KBM-7 (cell line): ENCODE data around the gene OR13C9.
"Not testable (repeated sequence)": the region's sequence is repeated elsewhere in the genome, so short reads cannot be mapped to it uniquely, and the experiment has no call there.

Source experiments
- DNase-seq: peaks from one replicate; pipeline ENCODE4 v3.0.0-alpha.2; 2015
- in situ Hi-C: fragments of 300-500 bp; cut with MboI; formaldehyde crosslinking; loops from 2 replicates; pipeline ENCODE4 v1.14.3; 2020; ENCODE audit warnings: low sequenced_read_pairs, low pct_unique_long_range_greater_than_20kb, mixed read lengths

The OR13C9 gene, protein sequence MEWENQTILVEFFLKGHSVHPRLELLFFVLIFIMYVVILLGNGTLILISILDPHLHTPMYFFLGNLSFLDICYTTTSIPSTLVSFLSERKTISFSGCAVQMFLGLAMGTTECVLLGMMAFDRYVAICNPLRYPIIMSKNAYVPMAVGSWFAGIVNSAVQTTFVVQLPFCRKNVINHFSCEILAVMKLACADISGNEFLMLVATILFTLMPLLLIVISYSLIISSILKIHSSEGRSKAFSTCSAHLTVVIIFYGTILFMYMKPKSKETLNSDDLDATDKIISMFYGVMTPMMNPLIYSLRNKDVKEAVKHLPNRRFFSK

DNA sequence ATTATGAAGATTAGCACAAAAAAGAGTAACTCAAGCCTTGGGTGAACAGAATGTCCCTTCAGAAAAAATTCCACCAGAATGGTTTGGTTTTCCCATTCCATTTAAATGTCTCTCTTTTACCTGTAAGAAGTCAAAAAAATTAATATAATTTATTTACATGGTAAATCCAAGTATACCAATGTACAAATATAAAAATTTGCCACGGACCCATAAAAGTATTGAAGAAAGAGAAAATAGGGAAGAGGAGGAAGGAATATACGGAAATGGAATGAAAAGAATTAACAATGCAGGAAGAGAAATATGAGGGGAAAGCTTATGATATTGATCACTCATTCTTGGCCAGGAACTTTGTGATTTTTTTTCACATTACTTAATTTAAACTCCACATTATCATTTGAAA is at the start of gene OR13C9:
TSS of gene OR13C9 (minus strand) at position 101 of the 400 bp plus-strand sequence. CDS start at position 101, 0 bp downstream.
- in situ Hi-C loops = no loop called here

DNA sequence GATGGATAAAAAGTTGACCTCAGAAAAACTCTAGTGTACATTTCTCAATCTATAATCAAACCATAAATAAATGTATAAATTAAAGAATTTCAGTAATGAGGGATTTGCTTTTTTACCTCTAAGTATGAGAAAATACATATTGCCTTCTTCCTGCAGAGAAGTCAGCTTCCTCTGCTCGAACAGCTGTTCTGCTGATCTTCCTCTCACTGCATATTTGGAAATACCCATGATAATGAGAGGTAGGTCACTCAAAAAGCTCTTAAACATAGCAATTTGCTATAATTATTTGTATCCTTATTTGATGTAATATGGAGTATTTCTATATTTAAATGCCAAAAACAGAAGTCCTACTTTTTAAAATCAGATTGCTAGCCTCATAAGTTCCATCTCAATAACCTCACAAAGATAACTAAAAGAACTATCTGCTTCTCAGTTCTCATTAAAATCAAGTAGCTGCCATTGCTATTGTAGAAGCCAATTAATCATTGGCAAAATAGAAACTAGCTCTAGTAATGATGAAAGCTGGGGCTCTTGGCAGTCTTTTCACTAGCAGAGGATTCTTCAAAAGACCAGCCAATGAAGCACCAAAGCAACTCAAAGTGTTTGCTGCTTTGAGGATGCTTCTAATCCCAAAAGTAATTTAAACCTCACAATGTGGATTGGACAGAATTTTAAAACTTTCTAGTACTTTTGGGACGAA is 40.6 kb upstream of the OR13C9 start:
- DNase-seq = no peak
- in situ Hi-C loops = no loop called here

More for the DNA sequence above, at the start of gene OR13C9:
- no peak for DNase-seq

DNA sequence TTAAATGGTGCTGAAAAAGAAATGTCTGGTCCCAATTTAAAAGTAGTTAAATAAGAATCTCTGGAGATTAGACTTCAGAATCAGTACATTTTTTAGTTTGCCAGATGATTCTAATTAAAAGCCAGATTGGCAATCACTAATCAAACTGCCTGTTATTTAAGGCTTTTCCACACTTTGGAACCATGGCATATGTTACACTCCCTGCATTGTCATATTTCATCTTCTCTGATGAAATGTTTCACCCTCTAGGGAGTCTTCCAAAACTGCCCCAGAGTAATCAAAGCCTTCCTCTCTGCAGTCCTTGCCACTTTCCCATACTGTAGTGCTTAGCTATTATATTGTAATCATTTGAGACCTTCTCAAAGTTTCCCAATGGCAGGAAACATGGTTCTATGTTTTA is 17.5 kb upstream of the OR13C9 start:
- in situ Hi-C loops = no loop called here
- no peak for DNase-seq

DNA sequence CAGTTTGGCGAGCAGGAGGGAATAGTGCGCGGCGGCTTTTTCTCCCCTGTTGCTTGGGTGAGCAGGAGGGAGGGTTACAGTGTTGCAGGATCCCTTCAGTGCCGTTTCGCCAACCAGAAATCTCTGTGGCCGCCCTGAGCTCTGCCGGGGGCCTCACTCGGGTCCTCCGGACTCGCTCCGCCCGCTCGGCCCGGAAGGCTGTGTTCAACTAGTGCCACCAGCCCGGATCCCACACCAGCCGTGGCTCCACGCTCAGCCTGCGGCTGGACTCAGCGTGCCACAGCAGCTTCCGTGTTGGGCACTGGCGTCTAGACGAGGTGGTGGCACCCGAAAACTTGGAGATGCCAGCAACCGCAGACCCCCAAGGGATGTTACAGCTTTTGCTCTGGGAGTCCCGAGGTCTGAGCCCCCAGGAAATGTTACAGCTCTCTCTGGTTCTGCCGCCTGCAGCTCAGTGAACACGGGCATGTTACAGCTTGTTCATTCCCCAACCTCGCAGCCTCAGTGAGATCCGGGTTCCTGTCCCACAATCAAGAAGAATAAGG is 16.0 kb upstream of the OR13C9 start:
- in situ Hi-C loops = no loop called here
- no peak for DNase-seq

DNA sequence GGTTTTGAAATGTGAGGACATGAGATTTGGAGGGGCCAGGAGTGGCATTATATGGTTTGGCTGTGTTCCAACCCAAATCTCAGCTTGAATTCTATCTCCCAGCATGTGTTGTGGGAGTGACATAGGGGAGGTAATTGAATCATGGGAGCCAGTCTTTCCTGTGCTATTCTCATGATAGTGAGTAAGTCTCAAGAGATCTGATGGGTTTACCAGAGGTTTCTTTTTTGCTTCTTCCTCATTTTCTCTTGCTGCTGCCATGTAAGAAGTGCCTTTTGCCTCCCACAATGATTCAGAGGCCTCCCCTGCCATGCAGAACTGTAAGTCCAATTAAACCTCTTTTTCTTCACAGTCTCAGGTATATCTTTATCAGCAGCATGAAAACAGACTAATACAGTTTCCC is 8.0 kb upstream of the OR13C9 start:
- in situ Hi-C loops = not testable (repeated sequence)
- DNase-seq = peak; percentile 1

DNA sequence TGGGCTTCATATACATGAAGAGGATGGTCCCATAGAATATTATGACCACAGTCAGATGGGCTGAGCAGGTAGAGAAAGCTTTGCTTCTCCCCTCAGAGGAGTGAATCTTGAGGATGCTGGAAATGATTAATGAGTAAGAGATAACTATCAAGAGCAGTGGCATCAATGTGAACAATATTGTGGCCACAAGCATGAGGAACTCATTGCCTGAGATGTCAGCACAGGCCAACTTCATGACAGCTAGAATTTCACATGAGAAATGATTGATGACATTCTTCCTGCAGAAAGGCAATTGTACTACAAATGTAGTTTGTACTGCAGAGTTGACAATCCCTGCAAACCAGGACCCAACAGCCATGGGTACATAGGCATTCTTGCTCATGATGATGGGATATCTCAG is 586 bp downstream of the OR13C9 start:
- DNase-seq = no peak
- in situ Hi-C loops = no loop called here

DNA sequence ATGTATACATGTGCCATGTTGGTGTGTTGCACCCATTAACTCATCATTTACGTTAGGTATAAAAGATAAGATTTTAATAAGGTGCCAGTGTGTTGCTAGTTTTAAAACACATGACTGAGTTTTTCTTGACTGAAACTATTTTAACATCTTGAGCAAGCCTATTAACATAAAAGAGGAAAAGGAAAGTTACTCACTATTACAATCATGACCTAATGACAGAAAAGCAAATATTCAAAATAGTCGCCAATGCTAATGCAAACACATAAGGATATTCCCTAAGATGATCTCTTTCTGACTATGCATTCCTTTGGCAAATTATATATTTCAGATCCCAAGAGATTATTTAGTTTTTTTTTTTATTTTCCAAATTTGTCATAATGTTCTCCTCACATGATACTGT is 6.8 kb downstream of the OR13C9 start:
- in situ Hi-C loops = no loop called here
- no peak for DNase-seq

DNA sequence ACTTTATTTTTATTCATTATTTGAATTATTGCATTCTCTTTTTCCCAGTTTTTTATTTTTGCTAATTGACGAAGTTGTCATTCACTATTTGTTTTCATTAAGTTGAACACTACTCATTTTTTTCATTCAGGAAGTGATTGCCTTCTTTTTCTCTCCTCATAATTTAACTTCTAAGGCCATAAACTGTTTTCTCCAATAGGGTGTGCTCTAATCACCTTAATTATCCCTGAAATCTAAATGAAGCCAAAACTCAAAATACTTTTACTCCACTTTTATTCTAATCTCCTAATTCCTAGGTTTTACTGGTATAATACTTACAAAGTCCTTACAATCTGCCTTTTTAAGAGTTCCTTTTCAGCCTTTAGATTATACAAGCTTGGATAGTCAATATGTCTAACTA is 9.7 kb downstream of the OR13C9 start:
- DNase-seq = peak; percentile 7
- in situ Hi-C loops = no loop called here

DNA sequence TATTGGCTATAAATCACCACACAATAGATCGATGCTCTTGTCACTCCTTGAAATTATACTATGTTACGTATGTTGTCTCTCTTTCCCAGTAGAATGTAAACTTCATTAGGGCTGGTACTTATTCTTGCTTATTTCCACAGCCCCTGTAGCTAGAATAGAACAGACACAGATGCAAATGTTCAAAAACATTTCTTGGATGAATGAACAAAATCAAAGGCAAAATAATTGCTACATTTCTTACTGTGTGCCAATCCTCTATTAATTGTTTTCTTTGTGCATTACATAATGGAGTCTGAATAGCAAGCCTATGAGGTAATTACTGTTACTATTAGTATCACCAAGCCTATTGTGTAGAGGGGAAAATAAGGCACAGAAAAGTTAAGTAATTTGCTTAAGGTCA is 11.9 kb downstream of the OR13C9 start:
- DNase-seq = no peak

DNA sequence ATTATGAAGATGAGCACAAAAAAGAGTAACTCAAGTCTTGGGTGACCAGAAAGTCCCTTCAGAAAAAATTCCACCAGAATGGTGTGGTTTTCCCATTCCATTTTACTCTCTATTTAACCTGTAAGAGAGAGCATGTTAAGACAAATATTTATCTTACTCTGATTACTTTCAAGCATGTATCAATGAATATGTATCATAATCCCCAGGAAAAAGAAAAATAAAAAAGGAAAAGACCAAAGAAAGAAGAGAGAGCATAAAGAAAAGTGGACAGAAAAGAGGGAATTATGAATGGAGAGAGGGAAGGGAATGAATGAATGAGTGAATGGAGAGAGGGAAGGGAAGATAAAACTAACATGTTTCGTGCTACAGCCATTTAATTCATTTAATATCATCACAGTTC is 12.5 kb downstream of the OR13C9 start, which contains the start of gene OR13C2:
TSS of gene OR13C2 (minus strand) at position 101 of the 400 bp plus-strand sequence. CDS start at position 101, 0 bp downstream.
- in situ Hi-C loops, DNase-seq: not testable (repeated sequence)

More for the DNA sequence above, 11.9 kb downstream of the OR13C9 start:
- in situ Hi-C loops = no loop called here

DNA sequence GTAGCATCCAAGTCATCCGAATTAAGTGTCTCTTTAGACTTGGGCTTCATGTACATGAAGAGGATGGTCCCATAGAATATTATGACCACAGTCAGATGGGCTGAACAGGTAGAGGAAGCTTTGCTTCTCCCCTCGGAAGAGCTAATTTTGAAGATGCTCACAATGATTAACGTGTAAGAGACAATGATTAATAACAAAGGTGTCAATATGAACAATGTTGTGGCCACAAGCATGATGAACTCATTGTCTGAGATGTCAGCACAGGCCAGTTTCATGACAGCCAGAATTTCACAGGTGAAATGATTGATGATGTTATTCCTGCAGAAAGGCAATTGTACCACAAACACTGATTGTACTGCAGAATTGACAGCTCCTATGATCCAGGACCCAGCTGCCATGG is 13.2 kb downstream of the OR13C9 start:
- in situ Hi-C loops = no loop called here
- no peak for DNase-seq

DNA sequence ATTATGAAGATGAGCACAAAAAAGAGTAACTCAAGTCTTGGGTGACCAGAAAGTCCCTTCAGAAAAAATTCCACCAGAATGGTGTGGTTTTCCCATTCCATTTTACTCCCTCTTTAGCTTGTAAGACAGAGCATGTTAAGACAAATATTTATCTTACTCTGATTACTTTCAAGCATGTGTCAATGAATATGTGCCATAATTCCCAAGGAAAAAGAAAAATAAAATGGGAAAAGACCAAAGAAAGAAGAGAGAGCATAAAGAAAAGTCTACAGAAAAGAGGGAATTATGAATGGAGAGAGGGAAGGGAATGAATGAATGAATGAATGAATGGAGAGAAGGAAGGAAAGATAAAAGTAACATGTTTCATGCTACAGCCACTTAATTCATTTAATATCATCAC is 18.7 kb downstream of the OR13C9 start, which contains the start of gene OR13C5:
TSS of gene OR13C5 (minus strand) at position 101 of the 400 bp plus-strand sequence. CDS start at position 101, 0 bp downstream.
- DNase-seq, in situ Hi-C loops: not testable (repeated sequence)

DNA sequence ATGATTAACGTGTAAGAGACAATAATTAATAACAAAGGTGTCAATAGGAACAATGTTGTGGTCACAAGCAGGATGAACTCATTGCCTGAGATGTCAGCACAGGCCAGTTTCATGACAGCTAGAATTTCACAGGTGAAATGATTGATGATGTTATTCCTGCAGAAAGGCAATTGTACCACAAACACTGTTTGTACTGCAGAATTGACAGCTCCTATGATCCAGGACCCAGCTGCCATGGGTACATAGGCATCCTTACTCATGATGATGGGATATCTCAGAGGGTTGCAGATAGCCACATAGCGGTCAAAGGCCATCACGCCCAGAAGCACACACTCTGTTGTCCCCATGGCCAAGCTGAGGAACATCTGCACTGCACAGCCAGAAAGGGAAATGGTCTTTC is 19.3 kb downstream of the OR13C9 start:
- in situ Hi-C loops = not testable (repeated sequence)

DNA sequence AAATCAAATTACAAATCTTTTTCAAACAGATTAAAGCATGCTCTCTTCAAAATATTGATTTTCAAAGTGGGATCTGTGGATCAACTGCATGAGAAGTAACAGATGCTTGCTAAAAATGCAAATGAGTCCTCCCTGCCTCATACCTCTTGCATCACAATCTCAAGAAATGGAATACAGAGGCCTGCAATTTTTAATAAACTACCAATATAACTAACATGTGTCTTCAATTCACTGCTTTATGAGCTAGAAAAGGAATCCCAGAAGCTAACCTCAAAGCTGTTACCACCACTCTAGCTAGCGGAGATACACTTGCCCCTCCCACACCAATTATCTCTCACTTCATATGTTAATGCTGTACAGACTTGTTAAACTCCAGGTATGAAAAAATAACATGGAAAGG is 28.4 kb downstream of the OR13C9 start:
- in situ Hi-C loops = no loop called here
- DNase-seq = no peak

More for the DNA sequence above, 19.3 kb downstream of the OR13C9 start:
- DNase-seq = not testable (repeated sequence)

DNA sequence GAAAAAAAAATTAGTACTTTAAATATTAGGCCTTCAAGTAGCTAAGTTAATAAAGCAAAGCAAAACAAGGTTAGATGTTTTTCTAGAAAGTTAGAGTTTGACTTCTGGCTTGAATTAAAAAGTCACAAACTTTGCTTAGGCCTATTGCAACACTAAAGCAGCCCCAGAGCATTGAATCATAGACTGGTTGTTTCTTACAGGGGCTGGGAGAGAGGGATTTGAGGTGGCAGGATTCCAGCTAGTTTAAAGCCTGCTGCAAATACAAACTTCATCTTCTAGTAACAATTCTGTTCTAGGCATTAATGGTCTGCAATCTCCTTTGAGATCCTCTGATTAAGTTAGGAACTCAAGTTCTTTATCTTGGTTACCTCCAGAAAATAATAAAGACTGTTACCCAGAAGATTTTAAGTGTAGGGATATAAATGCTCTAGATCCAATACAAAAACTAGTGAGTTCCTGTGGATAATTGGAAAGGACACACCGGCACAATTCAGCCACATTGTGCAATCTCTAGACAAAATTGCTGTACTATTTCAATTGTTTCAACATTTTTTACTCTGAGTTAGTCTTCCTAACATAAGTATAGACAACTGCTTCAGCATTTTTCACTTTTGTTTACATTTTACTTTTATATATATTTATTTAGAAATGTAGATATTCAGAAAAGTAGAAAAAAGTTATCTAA is 31.4 kb downstream of the OR13C9 start:
- in situ Hi-C loops = no loop called here

DNA sequence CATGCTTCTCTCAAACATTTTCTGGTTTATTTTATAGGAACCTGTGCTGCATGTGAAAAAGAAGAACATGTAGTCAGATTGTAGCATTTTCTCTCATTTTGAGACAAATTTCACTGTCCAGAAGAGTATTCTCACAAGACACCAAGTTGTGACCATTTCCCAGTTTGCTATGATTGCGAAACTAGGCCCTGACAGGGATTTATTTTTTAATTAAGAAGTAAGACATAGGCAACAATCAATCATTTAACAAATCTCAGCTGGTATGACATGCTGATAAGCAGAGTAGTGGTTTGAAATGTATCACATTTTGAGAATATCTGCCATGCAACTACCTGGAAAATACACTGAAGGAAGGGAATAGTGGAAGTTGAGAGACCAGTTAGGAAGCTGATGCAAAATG is 37.4 kb downstream of the OR13C9 start:
- in situ Hi-C loops = no loop called here
- DNase-seq = no peak

More for the DNA sequence above, 31.4 kb downstream of the OR13C9 start:
- no peak for DNase-seq

DNA sequence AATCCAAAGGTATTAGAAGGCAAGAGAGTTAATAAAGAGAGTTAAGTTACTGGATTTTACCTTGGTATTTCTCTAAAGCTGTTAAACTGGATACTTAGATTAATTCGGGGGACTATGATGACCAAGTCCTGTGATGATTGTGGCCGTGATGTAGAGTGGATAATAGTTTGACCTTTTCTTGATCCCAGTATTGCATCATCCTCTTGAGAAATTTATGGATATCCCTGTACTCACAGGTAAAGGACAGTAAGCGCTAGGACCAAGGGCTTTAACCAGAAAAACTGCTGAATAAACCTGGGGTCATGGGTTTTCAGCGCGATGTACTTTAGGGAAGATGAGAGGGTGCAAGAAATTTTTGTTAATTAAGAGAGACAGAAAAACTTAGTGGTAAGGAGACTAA is 40.7 kb downstream of the OR13C9 start:
- in situ Hi-C loops = no loop called here

DNA sequence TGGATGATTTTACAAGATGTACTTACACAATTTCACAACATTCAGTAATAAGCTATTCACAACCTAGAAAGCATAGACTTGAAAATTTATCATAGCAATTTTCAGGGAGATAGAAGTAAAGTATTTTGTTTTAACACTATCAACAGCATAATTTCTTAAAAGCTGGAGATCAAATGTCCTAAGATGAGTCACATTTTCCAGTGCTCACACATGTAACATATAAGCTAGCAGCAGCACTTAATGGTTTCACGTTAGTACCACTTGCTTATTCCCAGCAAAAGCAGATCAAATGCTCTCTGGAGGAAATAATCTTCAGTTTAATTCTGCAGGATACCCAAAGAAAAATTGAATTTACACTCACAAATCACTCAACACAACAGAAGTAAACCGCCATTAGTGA is 42.5 kb downstream of the OR13C9 start:
- no peak for DNase-seq
- in situ Hi-C loops = no loop called here

More for the DNA sequence above, 40.7 kb downstream of the OR13C9 start:
- no peak for DNase-seq

DNA sequence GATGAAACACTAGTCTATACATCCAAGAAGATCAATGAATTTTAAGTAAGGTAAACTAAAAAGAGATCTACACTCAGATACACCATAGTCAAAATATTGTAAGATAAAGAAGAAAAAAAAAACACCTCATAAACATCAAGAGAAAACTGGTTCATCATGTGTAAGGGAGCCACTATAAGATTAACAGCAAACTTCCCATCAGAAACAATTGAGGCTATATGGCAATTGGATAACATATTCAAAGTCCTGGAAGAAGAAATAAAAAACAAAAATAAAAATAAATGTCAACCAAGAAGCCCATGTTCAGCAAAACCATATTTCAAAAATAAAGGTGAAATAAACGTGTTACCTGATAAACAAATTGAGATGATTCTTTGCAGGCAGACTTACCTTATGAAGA is 45.4 kb downstream of the OR13C9 start:
- DNase-seq = no peak
- in situ Hi-C loops = no loop called here
